ENCODE measurements around the gene PFKM. TPM values are rescaled to one million over a fixed set of nuclear protein-coding genes. Genes with fewer than 3 reads are reported as not detected.

Gene PFKM
- total RNA-seq, 1 experiment from 2014 or later = 33.3 TPM

GRCh38 chr12:48183876-48184548 is 64.8 kb downstream of the PFKM start:
- Mint-ChIP-seq H3K4me3 (ENCODE audit: low read depth, unreplicated experiment) (peak overlapping the region; percentile 84), H3K9me3 (ENCODE audit: low read depth, unreplicated experiment) (no peaks in the 10 kb centered on the region), H3K27me3 (ENCODE audit: unreplicated experiment) (peaks cover 62% of the 10 kb centered on the region), H3K27ac (ENCODE audit: unreplicated experiment) (no peak overlapping the region), H3K4me1 (ENCODE audit: low read depth, unreplicated experiment) (peaks cover 10% of the 10 kb centered on the region), H3K36me3 (ENCODE audit: insufficient read depth, unreplicated experiment) (peaks cover 17% of the 10 kb centered on the region)
- TF ChIP-seq CTCF (IDR thresholded peaks at IDR 0.05; ENCODE audit: unreplicated experiment) = no peak
- intact Hi-C loops (cut with micrococcal nuclease; ENCODE audit: unreplicated experiment) = loop anchor here (10.0 kb wide), 1 partner anchor 431 kb away; no protein-coding TSS in a partner anchor
- BruUV-seq (replicated peaks) = no TSS peak
- peak; percentile 6 for DNase-seq
- CTCF ChIA-PET = no interaction called here

- no TSS peak for BruUV-seq (replicated peaks)
- Mint-ChIP-seq H3K27ac (ENCODE audit: unreplicated experiment) (no peak overlapping the region), H3K9me3 (ENCODE audit: low read depth, unreplicated experiment) (no peaks in the 10 kb centered on the region), H3K4me1 (ENCODE audit: low read depth, unreplicated experiment) (peaks cover 10% of the 10 kb centered on the region), H3K4me3 (ENCODE audit: low read depth, unreplicated experiment) (no peak overlapping the region), H3K27me3 (ENCODE audit: unreplicated experiment) (peaks cover 57% of the 10 kb centered on the region), H3K36me3 (ENCODE audit: insufficient read depth, unreplicated experiment) (peaks cover 17% of the 10 kb centered on the region)
- TF ChIP-seq CTCF (IDR thresholded peaks at IDR 0.05; ENCODE audit: unreplicated experiment) = no peak
- DNase-seq = no peak
- intact Hi-C loops (cut with micrococcal nuclease; ENCODE audit: unreplicated experiment) = loop anchor here (10.0 kb wide), 1 partner anchor 430 kb away; no protein-coding TSS in a partner anchor
- CTCF ChIA-PET = no interaction called here
These were observed 65.4 kb downstream of the PFKM start for GRCh38 chr12:48184549-48184922.

- Mint-ChIP-seq H3K27ac (ENCODE audit: unreplicated experiment) (peak overlapping the region; percentile 16), H3K36me3 (ENCODE audit: insufficient read depth, unreplicated experiment) (peaks cover 17% of the 10 kb centered on the region), H3K27me3 (ENCODE audit: unreplicated experiment) (peaks cover 54% of the 10 kb centered on the region), H3K4me3 (ENCODE audit: low read depth, unreplicated experiment) (no peak overlapping the region), H3K4me1 (ENCODE audit: low read depth, unreplicated experiment) (peaks cover 17% of the 10 kb centered on the region), H3K9me3 (ENCODE audit: low read depth, unreplicated experiment) (no peaks in the 10 kb centered on the region)
- intact Hi-C loops (cut with micrococcal nuclease; ENCODE audit: unreplicated experiment) = loop anchor here (10.0 kb wide), 1 partner anchor 429 kb away; no protein-coding TSS in a partner anchor
- no TSS peak for BruUV-seq (replicated peaks)
- CTCF ChIA-PET = interaction anchor here (1.4 kb wide), 1 partner anchor 12 kb away, joined by 5 read pairs; no protein-coding TSS in a partner anchor
- DNase-seq = no peak
- no peak for TF ChIP-seq CTCF (IDR thresholded peaks at IDR 0.05; ENCODE audit: unreplicated experiment)
These were observed 66.2 kb downstream of the PFKM start for GRCh38 chr12:48185181-48185919.

GRCh38 chr12:48187916-48188695 is 68.9 kb downstream of the PFKM start:
- H3K9me3 Mint-ChIP-seq (ENCODE audit: low read depth, unreplicated experiment) = no peaks in the 10 kb centered on the region
- H3K4me1 Mint-ChIP-seq (ENCODE audit: low read depth, unreplicated experiment) = peaks cover 20% of the 10 kb centered on the region
- H3K27ac Mint-ChIP-seq (ENCODE audit: unreplicated experiment) = no peak overlapping the region
- no peak for DNase-seq
- H3K4me3 Mint-ChIP-seq (ENCODE audit: low read depth, unreplicated experiment) = no peak overlapping the region
- H3K36me3 Mint-ChIP-seq (ENCODE audit: insufficient read depth, unreplicated experiment) = peaks cover 14% of the 10 kb centered on the region
- no peak for TF ChIP-seq CTCF (IDR thresholded peaks at IDR 0.05; ENCODE audit: unreplicated experiment)
- CTCF ChIA-PET = no interaction called here
- intact Hi-C loops (cut with micrococcal nuclease; ENCODE audit: unreplicated experiment) = loop anchor here (10.0 kb wide), 1 partner anchor 427 kb away; no protein-coding TSS in a partner anchor
- peaks cover 37% of the 10 kb centered on the region for H3K27me3 Mint-ChIP-seq (ENCODE audit: unreplicated experiment)
- no TSS peak for BruUV-seq (replicated peaks)

All from Calu3 (cell line).